ENCODE results near the gene MTMR12. TPM values are rescaled to one million over a fixed set of nuclear protein-coding genes. Genes with fewer than 3 reads are reported as not detected.

MTMR12 gene
- total and polyA plus RNA-seq, 2 of the 13 experiments (the other 11 are each of a cell fraction or from before 2014, with no cell fraction given), result 23.4 to 36.6 TPM

DNA sequence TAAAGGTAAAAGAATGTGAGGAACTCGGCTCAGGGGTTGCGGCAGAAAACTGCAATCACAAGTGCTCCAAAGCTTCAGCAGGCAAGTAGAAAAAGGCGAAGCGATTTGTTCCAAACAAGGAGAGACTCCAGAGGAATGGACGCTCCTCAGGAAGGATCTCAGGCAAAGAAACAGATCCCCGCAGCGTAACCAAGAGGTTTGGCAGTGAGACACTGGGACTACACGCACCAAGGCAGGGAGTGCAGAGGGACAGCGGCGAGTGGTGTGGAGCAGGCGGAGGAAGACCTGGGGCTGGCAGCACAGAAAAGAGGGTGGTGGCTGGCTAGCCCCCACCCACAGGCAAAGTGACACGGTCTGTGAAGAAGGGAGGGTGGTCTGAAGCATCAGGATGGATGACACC is 83.9 kb downstream of the MTMR12 start:
- ATAC-seq (no peak), FAIRE-seq (no peak), DNase-seq (ENCODE audit: low spot score) (no peak)
- WGBS (ENCODE audit: low lambda C conversion rate), result 97% methylated on average over 12 of the region's 12 CpGs
- no peak for TF ChIP-seq NCOA5 (CRISPR knock-in tag; IDR thresholded peaks at IDR 0.05)
- no peak overlapping the region for H3K9ac ChIP-seq (ENCODE audit: insufficient read depth, low read depth, low read length)
- H3K27me3 ChIP-seq (ENCODE audit: control insufficient read depth in 1 of 2, insufficient read depth in 2 of 2, low read length in 2 of 2), result no peaks in the 10 kb centered on the region
- H3K79me2 ChIP-seq (ENCODE audit: insufficient read depth, low read length), result peaks cover 3% of the 10 kb centered on the region
- no peaks in the 10 kb centered on the region for H3K9me3 ChIP-seq (ENCODE audit: low read length)
- ChIA-PET POLR2A (no interaction called here), CTCF (ENCODE audit: low intra/inter-chr PET ratio, low total read pairs) (no interaction called here)
- no peak overlapping the region for H3K27ac ChIP-seq (ENCODE audit: extremely low read length, insufficient read depth, low read length)
- no peaks in the 10 kb centered on the region for H4K20me1 ChIP-seq (ENCODE audit: insufficient read depth, low read length)
- H3K4me2 ChIP-seq (ENCODE audit: low read depth, low read length), result no peak overlapping the region
- BruUV-seq (replicated peaks), result no TSS peak
- peaks cover 10 to 38% of the 10 kb centered on the region in 2 experiments for H3K36me3 ChIP-seq (replicated peaks in 1 of 2; ENCODE audit: control insufficient read depth in 1 of 2, insufficient read depth in 2 of 2, low read length in 2 of 2)
- in situ Hi-C loops (cut with HindIII; ENCODE audit: extremely low pct_ligation_motif_present, low pct_unique_long_range_greater_than_20kb) (no loop called here), intact Hi-C loops (cut with micrococcal nuclease; ENCODE audit: unreplicated experiment) (no loop called here)
- H3K4me3 ChIP-seq (replicated peaks in 1 of 3; ENCODE audit: insufficient read depth in 1 of 3, low read depth in 2 of 3, low read length in 3 of 3), result no peak overlapping the region
- no peak overlapping the region for H2AFZ ChIP-seq (ENCODE audit: low read length)
- H3K4me1 ChIP-seq (ENCODE audit: insufficient read depth, low read length), result peaks cover 46% of the 10 kb centered on the region

- ATAC-seq (peak; percentile 45), FAIRE-seq (peak; percentile 46), DNase-seq (ENCODE audit: low spot score) (peak; percentile 38)
- no peak overlapping the region for H2AFZ ChIP-seq (ENCODE audit: low read length)
- 59% methylated on average over 5 of the region's 5 CpGs for WGBS (ENCODE audit: low lambda C conversion rate)
- peaks cover 25% of the 10 kb centered on the region for H3K4me1 ChIP-seq (ENCODE audit: insufficient read depth, low read length)
- POLR2A ChIA-PET, result interaction anchor here (1.1 to 1.5 kb wide), 2 partner anchors 8 to 52 kb away, joined by 3 to 5 read pairs; partner anchors contain the start of gene GOLPH3
- H3K4me3 ChIP-seq (replicated peaks in 1 of 3; ENCODE audit: insufficient read depth in 1 of 3, low read depth in 2 of 3, low read length in 3 of 3), result no peak overlapping the region
- H3K36me3 ChIP-seq (replicated peaks in 1 of 2; ENCODE audit: control insufficient read depth in 1 of 2, insufficient read depth in 2 of 2, low read length in 2 of 2), result peaks cover 8 to 19% of the 10 kb centered on the region in 2 experiments; a peak in 4 of 5 replicates
- no peaks in the 10 kb centered on the region for H3K9me3 ChIP-seq (ENCODE audit: low read length)
- in situ Hi-C loops (cut with HindIII; ENCODE audit: extremely low pct_ligation_motif_present, low pct_unique_long_range_greater_than_20kb), result no loop called here
- no peak overlapping the region; the same call in 1 of the 2 replicates for H3K9ac ChIP-seq (ENCODE audit: insufficient read depth, low read depth, low read length)
- no peaks in the 10 kb centered on the region for H3K79me2 ChIP-seq (ENCODE audit: insufficient read depth, low read length)
- CTCF ChIA-PET (ENCODE audit: low intra/inter-chr PET ratio, low total read pairs), result no interaction called here
- intact Hi-C loops (cut with micrococcal nuclease; ENCODE audit: unreplicated experiment), result no loop called here
- no peaks in the 10 kb centered on the region for H4K20me1 ChIP-seq (ENCODE audit: insufficient read depth, low read length)
- no TSS peak for BruUV-seq (replicated peaks)
- peak overlapping the region; percentile 61 for H3K27ac ChIP-seq (ENCODE audit: extremely low read length, insufficient read depth, low read length)
- H3K4me2 ChIP-seq (ENCODE audit: low read depth, low read length), result no peak overlapping the region
- H3K27me3 ChIP-seq (ENCODE audit: control insufficient read depth in 1 of 2, insufficient read depth in 2 of 2, low read length in 2 of 2), result no peaks in the 10 kb centered on the region
- TF ChIP-seq ARID5B (CRISPR knock-in tag; IDR thresholded peaks at IDR 0.05) (0 out of 2 replicates have a peak, but pooled peaks have one; percentile 15), MAF1 (CRISPR knock-in tag; IDR thresholded peaks at IDR 0.05; ENCODE audit: borderline replicate concordance) (no peak), SMAD3 (CRISPR knock-in tag; IDR thresholded peaks at IDR 0.05) (no peak), ARID4A (CRISPR knock-in tag; IDR thresholded peaks at IDR 0.05; ENCODE audit: borderline replicate concordance) (peak; percentile 7; the same call in 1 of the 2 replicates), HNRNPK (IDR thresholded peaks at IDR 0.05; ENCODE audit: low read depth, low read length, poor library complexity, severe bottlenecking) (no peak)
Observed at GRCh38 chr5:32225445-32225844, 87.3 kb downstream of the MTMR12 start.

Data from HepG2 (cell line).